CD4-positive, alpha-beta T cell treated with Interleukin-6 at 100 ng/mL for 8 hours (primary cell): ENCODE measurements around the gene TMEM14A.

Experiments
- DNase-seq: peaks from one replicate; pipeline ENCODE4 v3.0.0-alpha.2; 2020; ENCODE audit warnings: mixed read lengths, low spot score

TMEM14A gene

GRCh38 chr6:52736145-52736544 lies 65.2 kb downstream of the TMEM14A start:
- no peak for DNase-seq
